ENCODE results near the gene TRPV2. TPM values are rescaled to one million over a fixed set of nuclear protein-coding genes. Genes with fewer than 3 reads are reported as not detected.

Gene TRPV2
- total and polyA plus RNA-seq, 11 donors: 5.2 to 43.5 (median 8.8) TPM

- ATAC-seq (no peak), DNase-seq (no peak)
- H3K36me3 ChIP-seq: peaks cover 0 to 59% (median 40%) of the 10 kb centered on the region in 9 donors
- H3K9me3 ChIP-seq: no peaks in the 10 kb centered on the region
- intact Hi-C loops (cut with DNase I): loop anchor here in 1 of 10 donors (10.0 kb wide), 1 partner anchor 56 kb away; the partner anchor contains the start of gene UBB
- no peaks in the 10 kb centered on the region for H3K27me3 ChIP-seq
- H3K4me1 ChIP-seq: peaks cover 7 to 63% (median 35%) of the 10 kb centered on the region in 12 donors
- H3K27ac ChIP-seq: peak overlapping the region in 2 of 12 donors; percentile 52 to 91
- peak overlapping the region in 2 of 12 donors; percentile 75 to 100 for H3K4me3 ChIP-seq
- TF ChIP-seq CTCF (IDR thresholded peaks at IDR 0.05) (no peak), POLR2A (IDR thresholded peaks at IDR 0.05) (no peak)
- WGBS, 4 donors: 63 to 77% (median 68%) methylated on average over 3 of the region's 3 CpGs
These were observed 25.7 kb downstream of the TRPV2 start for GRCh38 chr17:16440901-16441629.

- WGBS, 4 donors: 92 to 95% (median 92%) methylated on average over 1 of the region's 1 CpG
- Histone ChIP-seq H3K4me1 (peaks cover 7 to 63% (median 35%) of the 10 kb centered on the region in 12 donors), H3K4me3 (no peak overlapping the region), H3K9me3 (no peaks in the 10 kb centered on the region), H3K36me3 (peaks cover 0 to 68% (median 43%) of the 10 kb centered on the region in 9 donors), H3K27me3 (no peaks in the 10 kb centered on the region), H3K27ac (no peak overlapping the region)
- no peak for DNase-seq
- ATAC-seq: no peak
- TF ChIP-seq POLR2A (IDR thresholded peaks at IDR 0.05) (no peak), CTCF (IDR thresholded peaks at IDR 0.05) (no peak)
- intact Hi-C loops (cut with DNase I): loop anchor here in 1 of 10 donors (10.0 kb wide), 1 partner anchor 57 kb away; the partner anchor contains the start of gene UBB
These were observed 26.8 kb downstream of the TRPV2 start for GRCh38 chr17:16442141-16442540.

- no peak for DNase-seq
- H3K4me3 ChIP-seq: no peak overlapping the region
- ATAC-seq: no peak
- intact Hi-C loops (cut with DNase I): loop anchor here in 1 of 10 donors (10.0 kb wide), 1 partner anchor 58 kb away; the partner anchor contains the start of gene UBB
- TF ChIP-seq CTCF (IDR thresholded peaks at IDR 0.05) (no peak), POLR2A (IDR thresholded peaks at IDR 0.05) (no peak)
- peaks cover 7 to 63% (median 35%) of the 10 kb centered on the region in 12 donors for H3K4me1 ChIP-seq
- no peaks in the 10 kb centered on the region for H3K27me3 ChIP-seq
- 70 to 75% (median 74%) methylated on average over 7 of the region's 7 CpGs for WGBS, 4 donors
- H3K27ac ChIP-seq: peak overlapping the region in 1 of 12 donors; percentile 73
- H3K9me3 ChIP-seq: no peaks in the 10 kb centered on the region
- H3K36me3 ChIP-seq: peaks cover 0 to 74% (median 50%) of the 10 kb centered on the region in 9 donors
These were observed 27.5 kb downstream of the TRPV2 start for GRCh38 chr17:16442594-16443510.
